GM18873 (cell line): ENCODE results near the gene DCTD.
"Not testable (repeated sequence)": the region's sequence is repeated elsewhere in the genome, so short reads cannot be mapped to it uniquely, and the experiment has no call there.

Source experiments
- ATAC-seq: cut with Tn5 transposase; IDR thresholded peaks from one replicate; pipeline ENCODE4 v1.9.1; 2021; ENCODE audit warnings: mild to moderate bottlenecking, moderate library complexity, moderate number of reproducible peaks; ENCODE audit not compliant: unreplicated experiment, low FRiP score

DCTD gene

GRCh38 chr4:182922501-182923284, 5.5 kb upstream of the DCTD start:
- no peak for ATAC-seq

- ATAC-seq = no peak
Measured at GRCh38 chr4:182921608-182922007, 4.4 kb upstream of the DCTD start.

GRCh38 chr4:182920676-182921075, 3.5 kb upstream of the DCTD start:
- no peak for ATAC-seq

- peak; percentile 37 for ATAC-seq
Measured at GRCh38 chr4:182918791-182919302, 1.7 kb upstream of the DCTD start.

GRCh38 chr4:182918044-182918607, 940 bp upstream of the DCTD start:
- peak; percentile 13 for ATAC-seq

GRCh38 chr4:182916483-182917181, 554 bp downstream of the DCTD start:
- peak; percentile 8 for ATAC-seq

GRCh38 chr4:182914357-182914756, 2.8 kb downstream of the DCTD start:
- ATAC-seq = no peak

- ATAC-seq = no peak
Measured at GRCh38 chr4:182913621-182914020, 3.6 kb downstream of the DCTD start.

GRCh38 chr4:182913036-182913435, 4.2 kb downstream of the DCTD start:
- no peak for ATAC-seq

- no peak for ATAC-seq
Measured at GRCh38 chr4:182908124-182908523, 9.1 kb downstream of the DCTD start.

GRCh38 chr4:182907396-182907795, 9.8 kb downstream of the DCTD start:
- no peak for ATAC-seq

- no peak for ATAC-seq
Measured at GRCh38 chr4:182906786-182907185, 10.4 kb downstream of the DCTD start.

- ATAC-seq = no peak
Measured at GRCh38 chr4:182905038-182905437, 12.1 kb downstream of the DCTD start.

GRCh38 chr4:182904211-182904761, 12.9 kb downstream of the DCTD start:
- no peak for ATAC-seq

GRCh38 chr4:182903013-182903412, 14.2 kb downstream of the DCTD start:
- no peak for ATAC-seq

- ATAC-seq = no peak
Measured at GRCh38 chr4:182901337-182901736, 15.8 kb downstream of the DCTD start.

- ATAC-seq = not testable (repeated sequence)
Measured at GRCh38 chr4:182900021-182900420, 17.2 kb downstream of the DCTD start.

- no peak for ATAC-seq
Measured at GRCh38 chr4:182898479-182898799, 18.7 kb downstream of the DCTD start.

GRCh38 chr4:182897601-182898478, 19.3 kb downstream of the DCTD start:
- no peak for ATAC-seq

GRCh38 chr4:182896421-182896820, 20.8 kb downstream of the DCTD start:
- ATAC-seq = no peak
